HepG2 (cell line): ENCODE measurements around the gene RIPOR3. TPM values are rescaled to one million over a fixed set of nuclear protein-coding genes. Genes with fewer than 3 reads are reported as not detected.

Source experiments
- ARNTL ChIP-seq: sonication (generic); formaldehyde crosslinking; IDR thresholded peaks from 2 replicates; pipeline ENCODE4 v1.4.0; 2020; ENCODE audit warnings: mild to moderate bottlenecking, missing genetic modification reagents
- BRD4 ChIP-seq: sonication (generic); formaldehyde crosslinking; IDR thresholded peaks from 2 replicates; pipeline ENCODE4 v1.4.0; 2020; ENCODE audit warnings: missing genetic modification reagents
- ESRRA ChIP-seq: sonication (generic); formaldehyde crosslinking; IDR thresholded peaks from 2 replicates; pipeline ENCODE4 v1.5.1; 2020; ENCODE audit warnings: mild to moderate bottlenecking, low read depth, missing genetic modification reagents
- FOXA3 ChIP-seq: IDR thresholded peaks from 2 replicates; pipeline ENCODE4 v1.6.1; 2016; ENCODE audit warnings: missing genetic modification reagents, missing compliant biosample characterization
- HDAC2 ChIP-seq: sonication (generic); formaldehyde crosslinking; IDR thresholded peaks from 2 replicates; pipeline ENCODE4 v1.4.0; 2020; ENCODE audit warnings: missing genetic modification reagents
- KDM4B ChIP-seq: sonication (generic); formaldehyde crosslinking; IDR thresholded peaks from 2 replicates; pipeline ENCODE4 v1.4.0; 2020; ENCODE audit warnings: missing genetic modification reagents
- NFKB2 ChIP-seq: sonication (generic); formaldehyde crosslinking; IDR thresholded peaks from 2 replicates; pipeline ENCODE4 v1.4.0; 2020; ENCODE audit warnings: missing genetic modification reagents, borderline replicate concordance
- PAWR ChIP-seq: sonication (generic); formaldehyde crosslinking; IDR thresholded peaks from 2 replicates; pipeline ENCODE4 v1.4.0; 2020; ENCODE audit warnings: missing genetic modification reagents, mild to moderate bottlenecking, borderline replicate concordance
- ZBTB38 ChIP-seq: sonication (generic); formaldehyde crosslinking; IDR thresholded peaks from 2 replicates; pipeline ENCODE4 v1.5.1; 2020; ENCODE audit warnings: mild to moderate bottlenecking, missing genetic modification reagents
- ZFP37 ChIP-seq: sonication (generic); formaldehyde crosslinking; IDR thresholded peaks from 2 replicates; pipeline ENCODE4 v1.4.0; 2020; ENCODE audit warnings: missing genetic modification reagents, borderline replicate concordance
- ZFY ChIP-seq: sonication (generic); formaldehyde crosslinking; IDR thresholded peaks from 2 replicates; pipeline ENCODE4 v1.4.0; 2020; ENCODE audit warnings: missing genetic modification reagents
- ZNF160 ChIP-seq: sonication (generic); formaldehyde crosslinking; IDR thresholded peaks from 2 replicates; pipeline ENCODE4 v1.8.0; 2022; ENCODE audit warnings: mild to moderate bottlenecking, inconsistent platforms, missing genetic modification reagents
- ZNF20 ChIP-seq: sonication (generic); formaldehyde crosslinking; IDR thresholded peaks from 2 replicates; pipeline ENCODE4 v1.4.0; 2020; ENCODE audit warnings: mild to moderate bottlenecking, moderate library complexity, missing genetic modification reagents
- ZNF251 ChIP-seq: sonication (generic); formaldehyde crosslinking; IDR thresholded peaks from 2 replicates; pipeline ENCODE4 v1.9.0; 2021; ENCODE audit warnings: mild to moderate bottlenecking, missing genetic modification reagents
- ZNF329 ChIP-seq: sonication (generic); formaldehyde crosslinking; IDR thresholded peaks from 2 replicates; pipeline ENCODE4 v1.9.0; 2021; ENCODE audit warnings: low read depth, mild to moderate bottlenecking, missing genetic modification reagents
- ZNF460 ChIP-seq: sonication (generic); formaldehyde crosslinking; IDR thresholded peaks from 2 replicates; pipeline ENCODE4 v1.5.1; 2020; ENCODE audit warnings: missing genetic modification reagents, mild to moderate bottlenecking, borderline replicate concordance
- polyA plus RNA-seq, 8 experiments: library from polyadenylated mRNA; depleted of rRNA in 3 of 8; stranded (reverse) in 7 of 8; unstranded in 1 of 8; fragments of >200 nt; fragmentation: Illumina TruSeq in 4 of 8; extraction: Trizol in 4 of 8; gene quantifications; 2 replicates each; pipeline versions ENCODE4 v1.2.1 to v1.2.3, GENCODE V29; 2011 to 2016; ENCODE audit warnings: low read depth in 4 of 8, missing spikeins in 1 of 8, mixed read lengths in 1 of 8; ENCODE audit not compliant: insufficient read depth in 1 of 8
- total RNA-seq, 5 experiments: library from RNA; depleted of rRNA; stranded (reverse); fragments of >200 nt; fragmentation: Illumina TruSeq; extraction: Trizol; gene quantifications; 2 replicates each; pipeline ENCODE4 v1.2.3, GENCODE V29; 2016; ENCODE audit warnings: low read depth in 1 of 5
- TF ChIP-seq, protein P1 (sequence below), 2 experiments: sonication (generic) in 1 of 2; formaldehyde crosslinking in 1 of 2; IDR thresholded peaks; 2 replicates each; pipeline versions ENCODE4 v1.4.0 to v1.6.1; 2018 to 2020; ENCODE audit warnings: missing genetic modification reagents in 2 of 2, borderline replicate concordance in 1 of 2, low read depth in 1 of 2, mild to moderate bottlenecking in 1 of 2, missing biosample characterization in 1 of 2
- TF ChIP-seq, protein P2 (sequence below): IDR thresholded peaks from 2 replicates; pipeline ENCODE4 v1.4.0; 2020; ENCODE audit warnings: mild to moderate bottlenecking, missing genetic modification reagents
- TF ChIP-seq, protein P3 (sequence below): sonication (generic); formaldehyde crosslinking; IDR thresholded peaks from 2 replicates; pipeline ENCODE4 v1.4.0; 2020; ENCODE audit warnings: low read depth, mild to moderate bottlenecking, missing genetic modification reagents
- TF ChIP-seq, protein P4 (sequence below): sonication (generic); formaldehyde crosslinking; IDR thresholded peaks from 2 replicates; pipeline ENCODE4 v1.5.1; 2020; ENCODE audit warnings: missing genetic modification reagents, mild to moderate bottlenecking, borderline replicate concordance

Gene RIPOR3
- total and polyA plus RNA-seq, 2 of the 13 experiments (the other 11 are each of a cell fraction or from before 2014, with no cell fraction given): 0.18 TPM; not detected in 1

DNA sequence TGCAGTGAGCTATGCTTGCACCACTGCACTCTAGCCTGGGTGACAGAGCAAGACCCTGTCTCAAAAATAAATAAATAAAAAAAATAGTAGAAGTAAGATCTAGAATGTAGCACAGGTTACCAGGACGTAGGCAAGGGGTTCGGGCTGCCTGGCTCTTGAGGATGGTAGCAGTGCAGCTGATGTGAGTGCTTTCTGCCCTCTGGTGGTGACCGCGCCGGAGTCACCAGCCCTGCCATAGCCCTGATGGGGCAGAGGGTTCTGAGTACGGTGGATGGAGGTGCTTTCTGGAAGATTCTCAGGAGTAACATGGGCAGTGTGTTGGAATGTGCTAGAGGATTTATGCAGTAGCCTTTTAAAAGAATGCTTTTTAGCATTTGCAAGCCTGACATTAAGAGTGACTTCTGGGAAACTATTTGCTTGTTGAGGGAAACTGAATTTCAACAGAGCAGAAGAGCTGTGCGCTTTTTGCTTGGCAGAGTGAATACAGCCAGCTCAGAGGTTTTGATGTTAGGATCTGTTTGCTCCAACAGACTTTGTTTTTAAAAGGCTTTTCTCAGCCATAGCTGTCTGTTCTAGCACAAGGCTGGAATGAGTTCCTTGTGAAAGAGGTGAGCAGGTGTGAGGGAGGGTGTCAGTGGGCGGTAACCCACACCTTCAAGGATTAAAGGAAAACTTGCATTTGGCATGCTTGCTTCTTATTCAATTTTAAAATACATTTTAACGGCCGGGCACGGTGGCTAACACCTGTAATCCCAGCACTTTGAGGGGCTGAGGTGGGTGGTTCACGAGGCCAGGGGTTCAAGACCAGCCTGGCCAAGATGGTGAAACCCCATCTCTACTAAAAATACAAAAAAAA lies 115.2 kb downstream of the RIPOR3 start (continued):
- no peak for TF ChIP-seq ZFP37 (CRISPR knock-in tag)
- TF ChIP-seq ESRRA (CRISPR knock-in tag): no peak
- TF ChIP-seq, protein P1, sequence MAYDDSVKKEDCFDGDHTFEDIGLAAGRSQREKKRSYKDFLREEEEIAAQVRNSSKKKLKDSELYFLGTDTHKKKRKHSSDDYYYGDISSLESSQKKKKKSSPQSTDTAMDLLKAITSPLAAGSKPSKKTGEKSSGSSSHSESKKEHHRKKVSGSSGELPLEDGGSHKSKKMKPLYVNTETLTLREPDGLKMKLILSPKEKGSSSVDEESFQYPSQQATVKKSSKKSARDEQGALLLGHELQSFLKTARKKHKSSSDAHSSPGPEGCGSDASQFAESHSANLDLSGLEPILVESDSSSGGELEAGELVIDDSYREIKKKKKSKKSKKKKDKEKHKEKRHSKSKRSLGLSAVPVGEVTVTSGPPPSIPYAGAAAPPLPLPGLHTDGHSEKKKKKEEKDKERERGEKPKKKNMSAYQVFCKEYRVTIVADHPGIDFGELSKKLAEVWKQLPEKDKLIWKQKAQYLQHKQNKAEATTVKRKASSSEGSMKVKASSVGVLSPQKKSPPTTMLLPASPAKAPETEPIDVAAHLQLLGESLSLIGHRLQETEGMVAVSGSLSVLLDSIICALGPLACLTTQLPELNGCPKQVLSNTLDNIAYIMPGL (CRISPR knock-in tag; IDR thresholded peaks at IDR 0.05; ENCODE audit: borderline replicate concordance in 1 of 2, low read depth in 1 of 2): peak in 1 of 2 experiments; percentile 43; a peak in 1 of 4 replicates
- peak; percentile 35; the same call in 1 of the 2 replicates for TF ChIP-seq NFKB2 (CRISPR knock-in tag)
- TF ChIP-seq, protein P2, sequence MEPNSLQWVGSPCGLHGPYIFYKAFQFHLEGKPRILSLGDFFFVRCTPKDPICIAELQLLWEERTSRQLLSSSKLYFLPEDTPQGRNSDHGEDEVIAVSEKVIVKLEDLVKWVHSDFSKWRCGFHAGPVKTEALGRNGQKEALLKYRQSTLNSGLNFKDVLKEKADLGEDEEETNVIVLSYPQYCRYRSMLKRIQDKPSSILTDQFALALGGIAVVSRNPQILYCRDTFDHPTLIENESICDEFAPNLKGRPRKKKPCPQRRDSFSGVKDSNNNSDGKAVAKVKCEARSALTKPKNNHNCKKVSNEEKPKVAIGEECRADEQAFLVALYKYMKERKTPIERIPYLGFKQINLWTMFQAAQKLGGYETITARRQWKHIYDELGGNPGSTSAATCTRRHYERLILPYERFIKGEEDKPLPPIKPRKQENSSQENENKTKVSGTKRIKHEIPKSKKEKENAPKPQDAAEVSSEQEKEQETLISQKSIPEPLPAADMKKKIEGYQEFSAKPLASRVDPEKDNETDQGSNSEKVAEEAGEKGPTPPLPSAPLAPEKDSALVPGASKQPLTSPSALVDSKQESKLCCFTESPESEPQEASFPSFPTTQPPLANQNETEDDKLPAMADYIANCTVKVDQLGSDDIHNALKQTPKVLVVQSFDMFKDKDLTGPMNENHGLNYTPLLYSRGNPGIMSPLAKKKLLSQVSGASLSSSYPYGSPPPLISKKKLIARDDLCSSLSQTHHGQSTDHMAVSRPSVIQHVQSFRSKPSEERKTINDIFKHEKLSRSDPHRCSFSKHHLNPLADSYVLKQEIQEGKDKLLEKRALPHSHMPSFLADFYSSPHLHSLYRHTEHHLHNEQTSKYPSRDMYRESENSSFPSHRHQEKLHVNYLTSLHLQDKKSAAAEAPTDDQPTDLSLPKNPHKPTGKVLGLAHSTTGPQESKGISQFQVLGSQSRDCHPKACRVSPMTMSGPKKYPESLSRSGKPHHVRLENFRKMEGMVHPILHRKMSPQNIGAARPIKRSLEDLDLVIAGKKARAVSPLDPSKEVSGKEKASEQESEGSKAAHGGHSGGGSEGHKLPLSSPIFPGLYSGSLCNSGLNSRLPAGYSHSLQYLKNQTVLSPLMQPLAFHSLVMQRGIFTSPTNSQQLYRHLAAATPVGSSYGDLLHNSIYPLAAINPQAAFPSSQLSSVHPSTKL (CRISPR knock-in tag): peak; percentile 36; the same call in 1 of the 2 replicates
- TF ChIP-seq ZNF160 (CRISPR knock-in tag): no peak
- TF ChIP-seq, protein P3, sequence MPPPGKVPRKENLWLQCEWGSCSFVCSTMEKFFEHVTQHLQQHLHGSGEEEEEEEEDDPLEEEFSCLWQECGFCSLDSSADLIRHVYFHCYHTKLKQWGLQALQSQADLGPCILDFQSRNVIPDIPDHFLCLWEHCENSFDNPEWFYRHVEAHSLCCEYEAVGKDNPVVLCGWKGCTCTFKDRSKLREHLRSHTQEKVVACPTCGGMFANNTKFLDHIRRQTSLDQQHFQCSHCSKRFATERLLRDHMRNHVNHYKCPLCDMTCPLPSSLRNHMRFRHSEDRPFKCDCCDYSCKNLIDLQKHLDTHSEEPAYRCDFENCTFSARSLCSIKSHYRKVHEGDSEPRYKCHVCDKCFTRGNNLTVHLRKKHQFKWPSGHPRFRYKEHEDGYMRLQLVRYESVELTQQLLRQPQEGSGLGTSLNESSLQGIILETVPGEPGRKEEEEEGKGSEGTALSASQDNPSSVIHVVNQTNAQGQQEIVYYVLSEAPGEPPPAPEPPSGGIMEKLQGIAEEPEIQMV (CRISPR knock-in tag): peak; percentile 38; the same call in 1 of the 2 replicates
- no peak for TF ChIP-seq ZNF251 (CRISPR knock-in tag)
- 0 out of 2 replicates have a peak, but pooled peaks have one; percentile 23 for TF ChIP-seq FOXA3 (CRISPR knock-in tag)
- TF ChIP-seq KDM4B (CRISPR knock-in tag): 0 out of 2 replicates have a peak, but pooled peaks have one; percentile 47
- TF ChIP-seq, protein P4, sequence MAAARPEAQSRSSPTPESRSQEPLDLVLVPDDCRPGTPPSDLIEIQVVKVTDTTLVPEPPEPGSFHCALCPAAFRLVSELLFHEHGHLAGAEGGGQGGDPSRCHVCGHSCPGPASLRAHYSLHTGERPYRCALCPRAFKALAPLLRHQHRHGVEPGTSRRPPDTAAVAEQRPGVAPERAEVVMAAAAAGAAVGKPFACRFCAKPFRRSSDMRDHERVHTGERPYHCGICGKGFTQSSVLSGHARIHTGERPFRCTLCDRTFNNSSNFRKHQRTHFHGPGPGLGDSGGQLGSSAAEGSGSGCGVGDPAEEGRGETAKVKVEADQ (CRISPR knock-in tag): no peak
- no peak for TF ChIP-seq PAWR (CRISPR knock-in tag)
- TF ChIP-seq ZNF329 (CRISPR knock-in tag): no peak
- TF ChIP-seq BRD4 (CRISPR knock-in tag): no peak
- no peak for TF ChIP-seq ZFY (CRISPR knock-in tag)
- no peak for TF ChIP-seq ARNTL (CRISPR knock-in tag)
- peak; percentile 60; the same call in 1 of the 2 replicates for TF ChIP-seq HDAC2
- TF ChIP-seq ZBTB38 (CRISPR knock-in tag): peak; percentile 73; the same call in 1 of the 2 replicates
- no peak for TF ChIP-seq ZNF460
- TF ChIP-seq ZNF20: no peak
